ENCODE data around the gene C4BPB. TPM values are rescaled to one million over a fixed set of nuclear protein-coding genes. Genes with fewer than 3 reads are reported as not detected.
A peak's percentile ranks its signal among the peaks of the same experiment; 100 is the strongest.

The C4BPB gene
- total and polyA plus RNA-seq, 2 of the 13 experiments (the other 11 are each of a cell fraction or from before 2014, with no cell fraction given): 155 to 266 TPM

- Histone ChIP-seq H3K27ac (ENCODE audit: extremely low read length, insufficient read depth, low read length) (peak overlapping the region; percentile 97), H3K9me3 (ENCODE audit: low read length) (no peaks in the 10 kb centered on the region), H3K79me2 (ENCODE audit: insufficient read depth, low read length) (peaks cover 21% of the 10 kb centered on the region), H4K20me1 (ENCODE audit: insufficient read depth, low read length) (no peaks in the 10 kb centered on the region), H3K4me2 (ENCODE audit: low read depth, low read length) (peak overlapping the region; percentile 86), H3K36me3 (replicated peaks in 1 of 2; ENCODE audit: control insufficient read depth in 1 of 2, insufficient read depth in 2 of 2, low read length in 2 of 2) (peaks cover 0 to 10% of the 10 kb centered on the region in 2 experiments; a peak in 3 of 5 replicates), H3K4me3 (replicated peaks in 1 of 3; ENCODE audit: insufficient read depth in 1 of 3, low read depth in 2 of 3, low read length in 3 of 3) (peak overlapping the region; percentile 3 to 94 (median 75); a peak in 1 of 6 replicates), H3K27me3 (ENCODE audit: control insufficient read depth in 1 of 2, insufficient read depth in 2 of 2, low read length in 2 of 2) (no peaks in the 10 kb centered on the region; a peak in 1 of 5 replicates), H3K4me1 (ENCODE audit: insufficient read depth, low read length) (peaks cover 67% of the 10 kb centered on the region), H2AFZ (ENCODE audit: low read length) (peak overlapping the region; percentile 44), H3K9ac (ENCODE audit: insufficient read depth, low read depth, low read length) (peak overlapping the region; percentile 84)
- no peak for DNase-seq (ENCODE audit: low spot score)
- 30% methylated on average over 2 of the region's 2 CpGs for WGBS (ENCODE audit: low lambda C conversion rate)
- in situ Hi-C loops (cut with HindIII; ENCODE audit: extremely low pct_ligation_motif_present, low pct_unique_long_range_greater_than_20kb) (loop anchor here (5.0 kb wide), 1 partner anchor 319 kb away; no protein-coding TSS in a partner anchor), intact Hi-C loops (cut with micrococcal nuclease; ENCODE audit: unreplicated experiment) (loop anchor here (2.0 to 5.0 kb wide), 4 partner anchors 17 to 234 kb away; partner anchors contain the start of genes C4BPA and CD55)
- TF ChIP-seq ZSCAN21 (CRISPR knock-in tag; IDR thresholded peaks at IDR 0.05; ENCODE audit: borderline replicate concordance) (no peak), ZBTB8A (CRISPR knock-in tag; IDR thresholded peaks at IDR 0.05; ENCODE audit: borderline replicate concordance, low read depth) (no peak), CSRNP1 (CRISPR knock-in tag; IDR thresholded peaks at IDR 0.05) (no peak), ZNF24 (IDR thresholded peaks at IDR 0.05) (no peak)
- BruUV-seq (replicated peaks): no TSS peak
- ATAC-seq: no peak
- no peak for FAIRE-seq
- ChIA-PET CTCF (ENCODE audit: low intra/inter-chr PET ratio, low total read pairs) (no interaction called here), POLR2A (interaction anchor here (2.8 kb wide), 1 partner anchor 35 kb away, joined by 23 read pairs; the partner anchor contains the start of gene PFKFB2)
These were observed 499 bp upstream of the C4BPB start for GRCh38 chr1:207088161-207088560.
